K562 (cell line): ENCODE results near the gene PGGHG.

Experiments used
- CBFB ChIP-seq: sonication (generic); formaldehyde crosslinking; IDR thresholded peaks from 2 replicates; pipeline ENCODE4 v1.4.0; 2020; ENCODE audit warnings: mild to moderate bottlenecking, missing genetic modification reagents
- CTCF ChIP-seq, 3 experiments: IDR thresholded peaks in 2 of 3; conservative IDR thresholded peaks in 1 of 3; 2 replicates each; pipeline ENCODE4 v1.5.1; 2011 to 2012; ENCODE audit warnings: low read length in 3 of 3, mild to moderate bottlenecking in 3 of 3, control low read depth in 2 of 3, improper control_type of control experiment in 1 of 3, inconsistent platforms in 1 of 3, low read depth in 1 of 3, mixed read lengths in 1 of 3, moderate library complexity in 1 of 3; ENCODE audit not compliant: insufficient read depth in 2 of 3
- POLR2AphosphoS5 ChIP-seq: IDR thresholded peaks from 2 replicates; pipeline ENCODE4 v1.6.1; 2011; ENCODE audit warnings: mild to moderate bottlenecking, low read depth, low read length, moderate library complexity; ENCODE audit not compliant: control insufficient read depth, insufficient read depth

- TF ChIP-seq CTCF (IDR thresholded peaks at IDR 0.05 in 2 of 3, conservative IDR thresholded peaks at IDR 0.05 in 1 of 3; ENCODE audit: insufficient read depth in 2 of 3, low read depth in 1 of 3, low read length in 3 of 3) (no peak), CBFB (no peak), POLR2AphosphoS5 (no peak)
Measured at GRCh38 chr11:303363-303762, 14.4 kb downstream of the PGGHG start.
